ENCODE measurements around the gene TBCK.
"Not testable (repeated sequence)": the region's sequence is repeated elsewhere in the genome, so short reads cannot be mapped to it uniquely, and the experiment has no call there.

TBCK gene

GRCh38 chr4:106284227-106284626, 31.8 kb downstream of the TBCK start:
- DNase-seq, result no peak

- no peak for DNase-seq
These were observed 38.8 kb downstream of the TBCK start for GRCh38 chr4:106277140-106277675.

GRCh38 chr4:106273831-106274230, 42.2 kb downstream of the TBCK start:
- no peak for DNase-seq

GRCh38 chr4:106270736-106271135, 45.3 kb downstream of the TBCK start:
- DNase-seq, result no peak

GRCh38 chr4:106269711-106270110, 46.3 kb downstream of the TBCK start:
- DNase-seq, result no peak

GRCh38 chr4:106268786-106269185, 47.2 kb downstream of the TBCK start:
- no peak for DNase-seq

GRCh38 chr4:106266201-106266600, 49.8 kb downstream of the TBCK start:
- no peak for DNase-seq

- no peak for DNase-seq
These were observed 51.7 kb downstream of the TBCK start for GRCh38 chr4:106264331-106264728.

- no peak for DNase-seq
These were observed 52.2 kb downstream of the TBCK start for GRCh38 chr4:106263594-106264330.

GRCh38 chr4:106261980-106262379, 54.0 kb downstream of the TBCK start:
- DNase-seq, result no peak

GRCh38 chr4:106258145-106259045, 57.6 kb downstream of the TBCK start:
- DNase-seq, result no peak

- DNase-seq, result no peak
These were observed 59.8 kb downstream of the TBCK start for GRCh38 chr4:106256190-106256589.

GRCh38 chr4:106255195-106255594, 60.8 kb downstream of the TBCK start:
- no peak for DNase-seq

GRCh38 chr4:106253364-106254129, 62.5 kb downstream of the TBCK start:
- no peak for DNase-seq

- DNase-seq, result no peak
These were observed 68.4 kb downstream of the TBCK start for GRCh38 chr4:106247600-106247999.

GRCh38 chr4:106246441-106246840, 69.6 kb downstream of the TBCK start:
- no peak for DNase-seq

- no peak for DNase-seq
These were observed 70.8 kb downstream of the TBCK start for GRCh38 chr4:106245176-106245575.

- DNase-seq, result no peak
These were observed 75.3 kb downstream of the TBCK start for GRCh38 chr4:106240699-106241098.

- DNase-seq, result peak in 1 of 2 donors; percentile 16
These were observed 77.1 kb downstream of the TBCK start for GRCh38 chr4:106238820-106239420.

- no peak for DNase-seq
These were observed 84.1 kb downstream of the TBCK start for GRCh38 chr4:106231931-106232330.

GRCh38 chr4:106222548-106222947, 93.5 kb downstream of the TBCK start:
- DNase-seq, result no peak

GRCh38 chr4:106213291-106213690, 102.7 kb downstream of the TBCK start:
- DNase-seq, result not testable (repeated sequence)

GRCh38 chr4:106210021-106210420, 106.0 kb downstream of the TBCK start:
- no peak for DNase-seq

Measured in stimulated activated CD4-positive, alpha-beta T cell treated with anti-CD3 and anti-CD28 coated beads, Interleukin-2, amount 100 ng/mL, for 24 hours (primary cell).